Kidney glomerular epithelial cell (primary cell): ENCODE data around the gene PRAC2.

Experiments
- DNase-seq: peaks from one replicate; lab custom pipeline; 2025; lab: John Stamatoyannopoulos, UW

Gene PRAC2

GRCh38 chr17:48734333-48735061, 11.5 kb downstream of the PRAC2 start:
- no peak for DNase-seq

GRCh38 chr17:48735062-48735351, 12.0 kb downstream of the PRAC2 start:
- no peak for DNase-seq

- no peak for DNase-seq
These were observed 14.5 kb downstream of the PRAC2 start for GRCh38 chr17:48737330-48738043.

- no peak for DNase-seq
These were observed 15.4 kb downstream of the PRAC2 start for GRCh38 chr17:48738424-48738802.

- no peak for DNase-seq
These were observed 16.0 kb downstream of the PRAC2 start for GRCh38 chr17:48738803-48739526.

- DNase-seq: no peak
These were observed 17.6 kb downstream of the PRAC2 start for GRCh38 chr17:48740537-48740936.

- DNase-seq: no peak
These were observed 22.6 kb downstream of the PRAC2 start for GRCh38 chr17:48745381-48746275.

- DNase-seq: no peak
These were observed 24.0 kb downstream of the PRAC2 start for GRCh38 chr17:48746916-48747444.

- DNase-seq: no peak
These were observed 24.7 kb downstream of the PRAC2 start for GRCh38 chr17:48747445-48748363.

GRCh38 chr17:48748718-48749566, 26.0 kb downstream of the PRAC2 start:
- DNase-seq: no peak

- DNase-seq: no peak
These were observed 26.9 kb downstream of the PRAC2 start for GRCh38 chr17:48749621-48750553.

- DNase-seq: no peak
These were observed 28.2 kb downstream of the PRAC2 start for GRCh38 chr17:48751172-48751571.

GRCh38 chr17:48751733-48752398, 28.9 kb downstream of the PRAC2 start:
- no peak for DNase-seq

- DNase-seq: no peak
These were observed 29.7 kb downstream of the PRAC2 start for GRCh38 chr17:48752399-48753288.

GRCh38 chr17:48753794-48754499, 31.0 kb downstream of the PRAC2 start:
- peak; percentile 54 for DNase-seq

GRCh38 chr17:48754500-48755261, 31.7 kb downstream of the PRAC2 start:
- no peak for DNase-seq
